Measurements from ENCODE around the gene ACAD8.

ACAD8 gene

GRCh38 chr11:134287561-134287960, 34.2 kb downstream of the ACAD8 start:
- no peak for TF ChIP-seq CTCF (IDR thresholded peaks at IDR 0.05; ENCODE audit: low read depth, low read length, missing control alignments)
- H3K36me3 ChIP-seq (replicated peaks), result no peaks in the 10 kb centered on the region
- no peak overlapping the region for H3K4me3 ChIP-seq (ENCODE audit: low read depth, low read length)
- no peak overlapping the region for H3K27ac ChIP-seq
- in situ Hi-C loops (cut with HindIII; ENCODE audit: low pct_ligation_motif_present, low sequenced_read_pairs), result no loop called here
- no peaks in the 10 kb centered on the region for H3K27me3 ChIP-seq (replicated peaks)
- no peak for DNase-seq

- no peak overlapping the region for H3K27ac ChIP-seq
- H3K27me3 ChIP-seq (replicated peaks), result no peaks in the 10 kb centered on the region
- H3K4me3 ChIP-seq (ENCODE audit: low read depth, low read length), result no peak overlapping the region
- no peaks in the 10 kb centered on the region for H3K36me3 ChIP-seq (replicated peaks)
- no peak for DNase-seq
- no peak for TF ChIP-seq CTCF (IDR thresholded peaks at IDR 0.05; ENCODE audit: low read depth, low read length, missing control alignments)
- in situ Hi-C loops (cut with HindIII; ENCODE audit: low pct_ligation_motif_present, low sequenced_read_pairs), result no loop called here
Measured at GRCh38 chr11:134288486-134288885, 35.1 kb downstream of the ACAD8 start.

GRCh38 chr11:134289167-134289566, 35.8 kb downstream of the ACAD8 start:
- DNase-seq, result no peak
- H3K27ac ChIP-seq, result no peak overlapping the region
- no peaks in the 10 kb centered on the region for H3K27me3 ChIP-seq (replicated peaks)
- no peak overlapping the region for H3K4me3 ChIP-seq (ENCODE audit: low read depth, low read length)
- in situ Hi-C loops (cut with HindIII; ENCODE audit: low pct_ligation_motif_present, low sequenced_read_pairs), result no loop called here
- H3K36me3 ChIP-seq (replicated peaks), result no peaks in the 10 kb centered on the region
- no peak for TF ChIP-seq CTCF (IDR thresholded peaks at IDR 0.05; ENCODE audit: low read depth, low read length, missing control alignments)

DNA sequence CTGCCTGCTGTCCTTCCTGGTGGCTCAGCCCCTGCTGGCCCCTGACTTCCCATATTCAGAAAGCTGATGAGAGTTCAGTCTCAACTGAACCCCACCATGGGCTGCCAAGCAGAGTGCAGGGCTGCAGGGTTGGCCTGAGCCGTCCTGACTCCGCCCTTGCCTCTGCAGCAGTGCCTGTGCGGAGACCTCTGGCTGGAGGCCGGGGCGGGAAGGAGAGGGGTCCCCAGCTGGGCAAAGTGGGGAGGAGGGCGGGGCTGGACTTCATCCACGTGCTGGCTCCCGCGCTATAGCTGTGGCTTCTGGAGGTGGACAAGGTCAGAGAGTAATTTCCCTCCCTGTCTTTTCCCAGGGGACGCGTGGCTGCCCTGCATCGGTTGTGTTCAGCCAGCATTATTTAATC, 36.4 kb downstream of the ACAD8 start:
- no peak overlapping the region for H3K4me3 ChIP-seq (ENCODE audit: low read depth, low read length)
- in situ Hi-C loops (cut with HindIII; ENCODE audit: low pct_ligation_motif_present, low sequenced_read_pairs), result no loop called here
- no peak for DNase-seq
- no peak overlapping the region for H3K27ac ChIP-seq
- H3K36me3 ChIP-seq (replicated peaks), result no peaks in the 10 kb centered on the region
- no peaks in the 10 kb centered on the region for H3K27me3 ChIP-seq (replicated peaks)
- TF ChIP-seq CTCF (IDR thresholded peaks at IDR 0.05; ENCODE audit: low read depth, low read length, missing control alignments), result no peak

- H3K36me3 ChIP-seq (replicated peaks), result no peaks in the 10 kb centered on the region
- TF ChIP-seq CTCF (IDR thresholded peaks at IDR 0.05; ENCODE audit: low read depth, low read length, missing control alignments), result no peak
- H3K4me3 ChIP-seq (ENCODE audit: low read depth, low read length), result no peak overlapping the region
- no peak for DNase-seq
- no peak overlapping the region for H3K27ac ChIP-seq
- H3K27me3 ChIP-seq (replicated peaks), result no peaks in the 10 kb centered on the region
- in situ Hi-C loops (cut with HindIII; ENCODE audit: low pct_ligation_motif_present, low sequenced_read_pairs), result no loop called here
Measured at GRCh38 chr11:134290646-134291045, 37.3 kb downstream of the ACAD8 start.

DNA sequence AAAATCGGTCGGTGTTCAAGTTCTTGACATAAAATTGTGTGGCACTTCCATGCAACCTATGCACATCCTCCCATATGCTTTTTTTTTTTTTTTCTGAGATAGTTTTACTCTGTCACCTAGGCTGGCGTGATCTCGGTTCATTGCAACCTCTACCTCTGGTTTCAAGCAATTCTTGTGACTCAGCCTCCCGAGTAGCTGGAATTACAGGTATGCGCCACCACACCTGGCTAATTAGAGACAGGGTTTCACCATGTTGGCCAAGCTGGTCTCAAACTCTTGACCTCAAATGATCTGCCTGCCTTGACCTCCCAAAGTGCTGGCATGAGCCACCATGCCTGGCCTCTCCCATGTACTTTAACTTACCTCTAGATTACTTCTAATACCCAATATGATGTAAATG, 37.8 kb downstream of the ACAD8 start:
- no peak overlapping the region for H3K4me3 ChIP-seq (ENCODE audit: low read depth, low read length)
- H3K27ac ChIP-seq, result no peak overlapping the region
- DNase-seq, result no peak
- in situ Hi-C loops (cut with HindIII; ENCODE audit: low pct_ligation_motif_present, low sequenced_read_pairs), result no loop called here
- no peaks in the 10 kb centered on the region for H3K27me3 ChIP-seq (replicated peaks)
- no peak for TF ChIP-seq CTCF (IDR thresholded peaks at IDR 0.05; ENCODE audit: low read depth, low read length, missing control alignments)
- no peaks in the 10 kb centered on the region for H3K36me3 ChIP-seq (replicated peaks)

Data from brain microvascular endothelial cell (primary cell).